Activated T-helper 17 cell treated with anti-CD3 and anti-CD28 coated beads, Interleukin-2, amount 50 U/mL, for 72 hours (primary cell): ENCODE results near the gene SNX17. TPM values are rescaled to one million over a fixed set of nuclear protein-coding genes. Genes with fewer than 3 reads are reported as not detected.
"Not testable (repeated sequence)": the region's sequence is repeated elsewhere in the genome, so short reads cannot be mapped to it uniquely, and the experiment has no call there.

ENCODE experiments used
- ATAC-seq: fragments of 150-1000 bp; cut with Tn5 transposase; replicated peaks from 2 replicates; pipeline ENCODE4 v1.10.0; 2021; ENCODE audit warnings: mild to moderate bottlenecking, moderate library complexity
- H3K27ac Mint-ChIP-seq: one replicate; pipeline ENCODE4 v1.8.0; 2022; ENCODE audit warnings: mixed read lengths
- H3K27me3 Mint-ChIP-seq: one replicate; pipeline ENCODE4 v1.8.0; 2022; ENCODE audit warnings: mixed read lengths
- H3K36me3 Mint-ChIP-seq: one replicate; pipeline ENCODE4 v1.8.0; 2022; ENCODE audit warnings: low read depth, mild to moderate bottlenecking, mixed read lengths
- H3K4me1 Mint-ChIP-seq: one replicate; pipeline ENCODE4 v1.8.0; 2022; ENCODE audit warnings: mixed read lengths
- H3K4me3 Mint-ChIP-seq: one replicate; pipeline ENCODE4 v1.8.0; 2022; ENCODE audit warnings: mild to moderate bottlenecking, mixed read lengths
- H3K9me3 Mint-ChIP-seq: one replicate; pipeline ENCODE4 v1.8.0; 2022; ENCODE audit warnings: mixed read lengths
- total RNA-seq, 2 donors: library from RNA; stranded (reverse); gene quantifications; one replicate each; pipeline ENCODE4 v1.2.3, GENCODE V29; 2022

Gene SNX17
- total RNA-seq, 2 donors from 2014 or later, result 59.0 to 90.4 TPM

DNA sequence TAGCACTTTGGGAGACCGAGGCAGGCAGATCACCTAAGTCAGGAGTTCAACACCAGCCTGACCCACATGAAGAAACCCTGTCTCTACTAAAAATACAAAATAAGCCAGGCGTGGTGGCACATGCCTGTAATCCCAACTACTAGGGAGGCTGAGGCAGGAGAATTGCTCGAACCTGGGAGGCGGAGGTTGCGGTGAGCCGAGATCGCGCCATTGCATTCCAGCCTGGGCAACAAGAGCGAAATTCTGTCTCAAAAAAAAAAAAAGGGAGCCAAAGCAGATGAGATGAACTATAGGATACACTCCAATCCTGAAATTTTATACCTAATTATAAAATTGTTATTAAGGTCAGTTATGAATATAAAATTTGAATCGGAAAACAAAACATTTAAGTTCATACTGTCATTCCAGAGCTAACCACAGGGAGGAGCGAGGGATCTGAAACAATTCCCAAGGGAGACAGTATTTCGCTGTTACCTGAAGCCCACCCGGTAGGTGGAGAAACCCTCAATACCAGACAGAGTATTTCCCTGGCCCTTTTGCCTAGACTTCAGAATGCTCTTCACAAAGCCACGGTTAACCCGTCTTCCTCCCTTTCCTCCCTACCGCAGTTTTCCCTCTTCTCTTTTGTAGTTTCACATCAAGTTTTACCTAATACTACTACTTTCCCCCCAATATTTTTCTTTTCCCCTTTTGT is 37.5 kb downstream of the SNX17 start:
- H3K9me3 Mint-ChIP-seq, result peaks cover 4% of the 10 kb centered on the region
- peaks cover 54% of the 10 kb centered on the region for H3K36me3 Mint-ChIP-seq
- no peak for ATAC-seq
- peak overlapping the region; percentile 85 for H3K27ac Mint-ChIP-seq
- H3K4me3 Mint-ChIP-seq, result peak overlapping the region; percentile 89
- peaks cover 2% of the 10 kb centered on the region for H3K27me3 Mint-ChIP-seq
- peaks cover 15% of the 10 kb centered on the region for H3K4me1 Mint-ChIP-seq

DNA sequence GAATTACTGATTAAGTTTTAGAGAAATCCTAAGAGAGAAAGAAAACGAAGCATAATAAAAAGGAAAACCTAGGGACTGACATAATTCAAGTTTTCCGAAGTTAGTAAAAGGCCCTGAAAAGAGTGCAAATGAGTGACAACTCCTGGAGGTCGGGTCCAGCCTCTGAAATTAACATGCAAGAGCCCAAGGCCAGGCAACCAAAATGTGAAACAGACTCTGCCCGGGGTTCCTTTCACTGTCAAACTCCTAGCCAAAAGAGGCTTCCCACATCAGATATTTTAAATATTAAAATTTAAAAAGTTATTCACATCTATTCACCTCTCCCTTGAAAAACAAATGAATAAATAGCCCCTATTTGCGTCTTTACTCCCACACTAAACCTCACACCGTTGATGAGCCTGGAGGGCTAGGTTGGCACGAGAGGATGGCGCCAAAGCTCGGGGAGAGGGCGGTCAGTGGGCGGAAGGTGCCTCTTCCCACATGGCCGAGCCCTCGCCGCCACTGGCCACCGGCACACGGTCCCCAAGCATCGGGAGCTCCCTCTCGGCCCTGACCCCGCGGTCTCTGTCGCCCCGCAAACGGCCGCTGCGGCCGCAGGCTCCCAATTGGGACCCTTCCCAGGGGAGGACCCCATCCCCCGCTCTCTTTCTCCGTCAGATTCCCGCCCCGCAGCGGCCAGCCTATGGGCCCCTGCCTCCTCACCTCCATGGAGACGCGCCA is 38.3 kb downstream of the SNX17 start:
- Mint-ChIP-seq H3K27ac (peak overlapping the region; percentile 85), H3K36me3 (peaks cover 47% of the 10 kb centered on the region), H3K4me3 (peak overlapping the region; percentile 89), H3K4me1 (peaks cover 15% of the 10 kb centered on the region), H3K9me3 (peaks cover 4% of the 10 kb centered on the region), H3K27me3 (peaks cover 4% of the 10 kb centered on the region)
- ATAC-seq, result peak; percentile 25

DNA sequence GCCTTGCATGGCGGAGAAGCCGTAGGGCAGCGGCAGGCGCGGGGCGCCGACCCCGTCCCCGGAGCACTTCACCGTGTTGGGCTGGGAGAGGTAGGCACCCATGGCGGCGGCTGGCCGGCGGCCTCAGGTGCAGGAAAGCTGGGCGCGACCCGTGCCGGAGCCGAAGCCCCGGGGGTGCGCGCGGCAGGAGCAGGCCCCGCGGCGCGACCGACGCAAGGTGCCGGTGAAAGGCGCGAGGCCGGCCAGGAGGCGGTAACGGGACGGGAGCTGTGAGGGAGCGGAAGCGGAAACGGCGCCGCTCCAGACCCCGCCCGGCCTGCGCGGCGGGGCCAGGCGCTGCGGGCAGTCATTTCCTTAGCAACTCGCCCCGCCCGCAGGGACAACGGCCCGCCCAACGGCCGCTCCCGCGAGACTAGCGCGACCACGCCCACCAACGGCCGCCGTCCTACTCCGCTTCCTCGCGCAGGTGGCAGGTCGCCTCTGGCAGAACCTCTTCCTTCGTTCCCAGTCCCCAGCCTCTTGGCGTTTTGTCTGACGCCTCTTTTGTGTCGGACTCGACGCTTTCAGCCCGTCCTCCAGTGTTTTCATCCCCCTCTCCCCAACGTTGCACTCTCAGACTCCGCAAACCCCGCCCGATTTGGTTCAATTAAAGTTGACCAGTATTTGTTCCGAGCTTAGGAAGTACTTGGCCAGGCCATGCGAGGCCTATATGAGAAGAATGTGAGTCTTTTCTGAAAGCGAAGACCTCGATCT is 39.1 kb downstream of the SNX17 start, which contains the start of gene PPM1G:
Gene PPM1G (minus strand): TSS at position 271 of the 753 bp plus-strand sequence. CDS start 169 bp downstream, at position 102.
- Mint-ChIP-seq H3K27ac (peak within 1 kb of the TSS; percentile 87), H3K36me3 (peaks cover 40% of the 10 kb centered on the region), H3K27me3 (peaks cover 4% of the 10 kb centered on the region), H3K4me1 (peaks cover 15% of the 10 kb centered on the region), H3K9me3 (peaks cover 4% of the 10 kb centered on the region), H3K4me3 (peak within 1 kb of the TSS; percentile 89)
- ATAC-seq, result peak; percentile 99

DNA sequence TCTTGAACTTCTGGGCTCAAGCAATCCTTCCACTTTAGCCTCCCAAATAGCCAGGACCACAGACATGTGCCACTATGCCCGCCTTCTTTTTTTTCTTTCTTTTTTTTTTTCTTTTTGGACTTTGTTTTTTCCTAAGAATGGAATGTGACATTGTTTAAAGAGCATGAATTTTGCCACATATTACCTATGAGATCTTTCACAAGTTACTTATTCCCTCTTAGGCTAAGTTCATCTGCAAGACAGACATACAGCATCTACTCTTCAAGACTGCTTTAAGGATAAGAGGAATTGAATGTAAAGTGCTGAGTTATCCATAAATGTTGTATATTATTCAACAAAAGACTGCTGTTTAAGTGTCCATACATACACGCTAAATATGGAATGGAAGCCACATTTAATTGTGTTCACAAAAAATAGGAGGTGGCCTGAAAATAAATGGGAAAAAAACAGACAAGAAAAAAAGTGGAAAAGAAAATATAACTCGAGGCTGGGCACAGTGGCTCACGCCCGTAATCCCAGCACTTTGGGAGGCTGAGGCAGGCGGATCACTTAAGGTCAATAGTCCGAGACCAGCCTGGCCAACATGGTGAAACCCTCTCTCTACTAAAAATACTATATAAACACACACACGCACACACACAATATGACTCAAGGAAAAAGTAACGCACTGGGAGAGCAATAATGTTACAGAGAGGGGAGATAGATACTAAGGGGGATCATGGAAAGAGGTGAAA is 42.2 kb downstream of the SNX17 start:
- Mint-ChIP-seq H3K27me3 (peaks cover 4% of the 10 kb centered on the region), H3K9me3 (peaks cover 4% of the 10 kb centered on the region), H3K4me1 (peaks cover 10% of the 10 kb centered on the region), H3K27ac (no peak overlapping the region), H3K4me3 (no peak overlapping the region), H3K36me3 (peaks cover 9% of the 10 kb centered on the region)
- ATAC-seq, result no peak

DNA sequence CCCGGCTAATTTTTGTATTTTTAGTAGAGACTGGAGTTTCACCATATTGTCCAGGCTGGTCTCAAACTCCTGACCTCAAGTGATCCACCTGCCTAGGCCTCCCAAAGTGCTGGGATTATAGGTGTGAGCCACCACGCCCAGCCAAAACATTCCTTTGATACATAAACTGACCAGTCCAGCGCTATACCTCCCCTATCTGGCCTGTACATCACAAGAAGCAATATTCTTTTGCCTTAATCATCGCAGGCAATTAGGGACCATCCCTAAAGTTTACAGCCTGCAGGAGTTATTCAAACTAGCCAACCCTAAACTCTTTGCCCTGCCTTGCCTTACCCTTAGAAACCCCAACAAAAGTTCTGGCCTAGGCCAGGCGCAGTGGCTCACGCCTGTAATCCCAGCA is 45.7 kb downstream of the SNX17 start:
- no peak overlapping the region for H3K4me3 Mint-ChIP-seq
- H3K4me1 Mint-ChIP-seq, result peaks cover 4% of the 10 kb centered on the region
- no peak overlapping the region for H3K27ac Mint-ChIP-seq
- peaks cover 4% of the 10 kb centered on the region for H3K27me3 Mint-ChIP-seq
- H3K9me3 Mint-ChIP-seq, result peaks cover 4% of the 10 kb centered on the region
- H3K36me3 Mint-ChIP-seq, result no peaks in the 10 kb centered on the region
- ATAC-seq, result no peak

DNA sequence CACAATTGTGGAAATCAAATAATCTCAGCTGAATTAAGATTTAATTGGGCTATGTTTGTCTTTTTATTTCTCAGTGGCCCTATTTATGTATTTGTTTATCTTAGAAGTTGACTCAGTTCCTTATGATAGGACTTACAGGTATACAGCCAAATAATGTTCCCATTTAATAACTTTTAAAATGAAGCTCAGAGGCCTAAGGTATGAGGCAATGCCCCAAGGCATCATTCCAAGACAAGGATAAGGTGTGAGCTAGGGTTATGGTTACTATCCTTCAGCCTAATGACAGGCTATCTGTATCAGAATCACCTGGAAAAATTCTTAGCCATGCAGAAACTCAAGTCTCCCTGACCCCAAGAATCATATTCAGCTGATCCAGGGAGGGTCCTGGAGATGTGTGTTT is 50.6 kb downstream of the SNX17 start:
- Mint-ChIP-seq H3K4me3 (no peak overlapping the region), H3K36me3 (no peaks in the 10 kb centered on the region), H3K9me3 (no peaks in the 10 kb centered on the region), H3K4me1 (no peaks in the 10 kb centered on the region), H3K27ac (no peak overlapping the region), H3K27me3 (no peaks in the 10 kb centered on the region)
- ATAC-seq, result no peak

DNA sequence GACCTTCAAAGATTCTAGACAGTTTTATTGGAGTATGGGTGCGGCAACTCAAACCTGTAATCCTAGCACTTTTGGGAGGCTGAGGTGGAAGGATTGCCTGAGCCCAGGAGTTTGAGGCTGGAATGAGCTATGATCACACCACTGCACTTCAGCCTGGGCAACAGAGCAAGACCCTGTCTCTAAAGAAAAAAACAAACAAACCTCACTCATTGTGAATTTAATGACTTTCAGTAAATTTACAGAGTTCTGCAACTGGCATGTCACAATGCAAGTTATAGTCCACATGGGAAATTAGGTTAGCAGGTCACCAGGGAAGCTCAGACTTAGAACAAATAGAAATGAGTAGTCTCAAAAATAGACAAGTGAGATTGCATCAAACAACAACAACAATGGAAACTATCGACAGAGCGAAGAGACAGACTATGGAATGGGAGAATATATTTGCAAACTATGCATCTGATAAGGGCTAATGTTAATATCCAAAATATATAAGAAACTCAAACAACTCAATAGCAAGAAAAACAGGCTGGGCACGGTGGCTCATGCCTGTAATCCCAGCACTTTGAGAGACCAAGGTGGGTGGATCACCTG is 51.3 kb downstream of the SNX17 start:
- H3K27ac Mint-ChIP-seq, result no peak overlapping the region
- H3K27me3 Mint-ChIP-seq, result no peaks in the 10 kb centered on the region
- ATAC-seq, result no peak

DNA sequence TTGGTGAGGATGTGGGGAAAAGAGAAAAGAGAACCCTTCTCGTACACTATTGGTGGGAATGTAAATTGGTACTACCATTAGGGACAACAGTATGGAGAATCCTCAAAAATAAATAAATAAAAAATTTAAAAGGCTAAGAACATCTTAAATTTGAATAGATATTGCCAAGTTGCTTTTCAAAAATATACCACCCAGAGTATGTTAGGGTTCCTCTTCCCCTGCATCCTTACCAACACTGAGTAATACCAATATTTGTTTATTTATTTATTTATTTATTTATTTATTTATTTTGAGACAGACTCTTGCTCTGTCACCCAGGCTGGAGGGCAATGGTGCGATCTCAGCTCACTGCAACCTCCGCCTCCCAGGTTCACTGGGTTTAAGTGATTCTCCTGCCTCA is 52.5 kb downstream of the SNX17 start:
- Mint-ChIP-seq H3K27me3 (no peaks in the 10 kb centered on the region), H3K4me3 (no peak overlapping the region), H3K36me3 (no peaks in the 10 kb centered on the region), H3K27ac (no peak overlapping the region), H3K9me3 (no peaks in the 10 kb centered on the region), H3K4me1 (peaks cover 5% of the 10 kb centered on the region)
- no peak for ATAC-seq

More for the DNA sequence above, 51.3 kb downstream of the SNX17 start:
- no peaks in the 10 kb centered on the region for H3K9me3 Mint-ChIP-seq
- H3K36me3 Mint-ChIP-seq, result no peaks in the 10 kb centered on the region
- H3K4me1 Mint-ChIP-seq, result no peaks in the 10 kb centered on the region
- no peak overlapping the region for H3K4me3 Mint-ChIP-seq

DNA sequence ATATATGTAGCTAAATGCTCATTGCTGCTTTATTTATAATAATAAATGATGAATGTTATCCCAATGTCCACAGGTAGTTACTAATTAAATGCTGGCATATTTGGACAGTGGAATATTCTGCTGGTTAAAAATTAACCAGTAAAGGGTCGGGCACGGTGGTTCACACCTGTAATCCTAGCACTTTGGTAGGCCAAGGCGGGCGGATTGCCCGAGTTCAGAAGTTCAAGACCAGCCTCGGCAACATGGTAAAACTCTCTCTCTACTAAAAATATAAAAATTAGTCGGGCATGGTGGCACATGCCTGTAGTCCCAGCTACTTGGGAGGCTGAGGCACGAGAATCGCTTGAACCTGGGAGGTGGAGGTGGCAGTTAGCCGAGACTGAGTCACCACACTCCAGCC is 54.6 kb downstream of the SNX17 start:
- H3K9me3 Mint-ChIP-seq, H3K27ac Mint-ChIP-seq, H3K4me1 Mint-ChIP-seq, ATAC-seq, H3K27me3 Mint-ChIP-seq, H3K4me3 Mint-ChIP-seq: not testable (repeated sequence)
- peaks cover 17% of the 10 kb centered on the region for H3K36me3 Mint-ChIP-seq

Other genes with a start within 250 kb of the SNX17 start
- gene ABHD1, start 246.8 kb upstream of the SNX17 start, total RNA-seq, result under 1 TPM; 0.17 to 0.40 TPM
- gene PREB, start 236.0 kb upstream of the SNX17 start, total RNA-seq, result 10 to 100 TPM; 38.0 to 67.1 TPM
- gene PRR30, start 231.2 kb upstream of the SNX17 start, total RNA-seq, result not detected
- gene TCF23, start 221.6 kb upstream of the SNX17 start, total RNA-seq, result not detected
- 10 to 100 TPM; 45.9 to 59.2 TPM for gene ATRAID, start 158.6 kb upstream of the SNX17 start, total RNA-seq
- 10 to 100 TPM; 33.8 to 72.0 TPM for gene SLC5A6, start 158.3 kb upstream of the SNX17 start, total RNA-seq
- 100 to 1,000 TPM in 1 of 2 donors, 10 to 100 TPM in 1; 54.0 to 106 TPM for gene CAD, start 153.2 kb upstream of the SNX17 start, total RNA-seq
- under 1 TPM in 1 of 2 donors, not detected in 1; 0.50 TPM for gene SLC30A3, start 107.6 kb upstream of the SNX17 start, total RNA-seq
- not detected for gene DNAJC5G, start 95.2 kb upstream of the SNX17 start, total RNA-seq
- gene TRIM54, start 88.2 kb upstream of the SNX17 start, total RNA-seq, result under 1 TPM in 1 of 2 donors, not detected in 1; 0.13 TPM
- 1 to 10 TPM; 1.7 to 2.4 TPM for gene UCN, start 62.2 kb upstream of the SNX17 start, total RNA-seq
- 10 to 100 TPM; 77.2 to 89.2 TPM for gene MPV17, start 47.5 kb upstream of the SNX17 start, total RNA-seq
- 10 to 100 TPM; 67.2 to 85.8 TPM for gene GTF3C2, start 13.9 kb upstream of the SNX17 start, total RNA-seq
- 10 to 100 TPM; 34.7 to 42.9 TPM for gene EIF2B4, start 278 bp upstream of the SNX17 start, total RNA-seq
- 10 to 100 TPM; 10.8 to 16.2 TPM for gene ZNF513, start 10.1 kb downstream of the SNX17 start, total RNA-seq
- 100 to 1,000 TPM in 1 of 2 donors, 10 to 100 TPM in 1; 67.0 to 158 TPM for gene PPM1G, start 39.0 kb downstream of the SNX17 start, total RNA-seq
- gene NRBP1, start 58.0 kb downstream of the SNX17 start, total RNA-seq, result 10 to 100 TPM; 65.2 to 76.1 TPM
- 1 to 10 TPM; 2.6 to 5.0 TPM for gene KRTCAP3, start 71.8 kb downstream of the SNX17 start, total RNA-seq
- gene IFT172, start 119.1 kb downstream of the SNX17 start, total RNA-seq, result 10 to 100 TPM; 10.5 to 18.6 TPM
- gene FNDC4, start 124.6 kb downstream of the SNX17 start, total RNA-seq, result under 1 TPM in 1 of 2 donors, not detected in 1; 0.21 TPM
- not detected for gene GCKR, start 126.2 kb downstream of the SNX17 start, total RNA-seq
- 10 to 100 TPM; 27.2 to 39.5 TPM for gene ZNF512, start 212.4 kb downstream of the SNX17 start, total RNA-seq